GM18502 (cell line): ENCODE measurements around the gene ADARB1.

Experiments
- ATAC-seq: cut with Tn5 transposase; IDR thresholded peaks from one replicate; pipeline ENCODE4 v1.9.1; 2021; ENCODE audit warnings: mild to moderate bottlenecking; ENCODE audit not compliant: unreplicated experiment, poor library complexity

The ADARB1 gene

DNA sequence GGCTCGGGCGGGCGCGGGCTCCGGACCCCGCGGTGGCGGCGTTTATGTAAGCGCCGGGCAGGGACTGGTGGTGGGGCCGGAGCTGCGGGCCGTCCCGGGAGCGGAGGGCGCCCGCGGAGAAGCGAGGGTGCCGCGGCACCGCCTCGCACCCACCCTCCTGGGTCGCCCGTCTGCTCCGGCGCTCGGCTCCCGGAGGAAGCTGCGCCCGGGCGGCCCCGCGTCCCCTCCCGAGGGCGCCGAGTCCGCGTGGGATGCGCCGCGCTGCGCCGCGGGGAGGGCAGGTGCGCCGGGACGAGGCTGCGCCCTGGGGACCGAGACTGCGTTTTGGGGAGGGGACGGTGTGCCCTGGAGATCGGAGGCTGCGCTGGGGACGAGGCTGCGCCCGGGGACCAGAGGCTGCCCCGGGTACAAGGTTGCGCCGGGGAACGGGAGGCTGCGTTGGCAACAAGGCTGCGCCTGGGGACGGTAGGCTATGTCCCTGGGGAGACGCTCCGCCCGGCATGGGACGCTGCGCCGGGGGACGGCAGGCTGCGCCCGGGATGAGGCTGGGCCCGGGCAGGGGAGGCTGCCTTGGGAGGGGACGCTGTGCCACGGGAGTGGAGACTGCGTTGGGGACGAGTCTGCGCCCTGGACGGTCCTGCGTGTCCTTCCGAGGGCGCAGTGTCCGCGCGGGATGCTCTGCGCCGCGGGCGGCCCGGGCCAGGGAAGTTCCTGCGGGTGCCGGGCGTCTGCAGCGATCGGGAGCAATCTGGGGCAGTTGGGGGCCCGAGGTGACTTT, 627 bp downstream of the ADARB1 start:
- peak; percentile 41 for ATAC-seq

DNA sequence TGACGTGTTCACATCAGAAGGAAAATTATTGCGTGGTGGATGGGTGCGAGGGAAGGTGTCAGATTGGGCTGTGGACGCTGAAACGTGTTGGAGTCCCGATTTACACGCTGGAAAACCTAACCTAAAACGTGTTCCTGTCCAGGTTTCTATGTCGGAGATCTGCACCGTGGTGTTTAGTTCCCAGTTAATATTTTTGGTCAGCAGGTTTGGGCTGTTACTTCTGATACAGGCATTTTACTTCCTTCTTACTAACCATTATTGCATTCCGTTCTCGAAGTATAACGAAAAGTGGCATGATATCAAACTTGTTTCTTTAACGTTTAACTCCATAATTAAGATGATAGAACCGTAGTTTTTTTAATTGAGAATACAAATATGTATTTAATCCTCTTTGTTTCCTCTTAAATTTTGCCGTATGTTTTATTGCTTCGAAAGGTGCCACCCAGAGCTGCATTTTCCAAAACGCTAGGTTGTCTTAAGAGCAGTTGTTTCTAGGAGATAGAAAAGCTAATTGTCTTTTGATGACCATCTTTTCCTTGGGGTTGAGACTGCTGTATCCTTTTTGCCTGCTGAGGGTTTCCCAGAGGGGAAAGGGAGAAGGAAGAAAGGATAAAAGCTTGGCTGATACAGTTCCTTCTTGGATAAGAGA, 1.3 kb downstream of the ADARB1 start:
- no peak for ATAC-seq

DNA sequence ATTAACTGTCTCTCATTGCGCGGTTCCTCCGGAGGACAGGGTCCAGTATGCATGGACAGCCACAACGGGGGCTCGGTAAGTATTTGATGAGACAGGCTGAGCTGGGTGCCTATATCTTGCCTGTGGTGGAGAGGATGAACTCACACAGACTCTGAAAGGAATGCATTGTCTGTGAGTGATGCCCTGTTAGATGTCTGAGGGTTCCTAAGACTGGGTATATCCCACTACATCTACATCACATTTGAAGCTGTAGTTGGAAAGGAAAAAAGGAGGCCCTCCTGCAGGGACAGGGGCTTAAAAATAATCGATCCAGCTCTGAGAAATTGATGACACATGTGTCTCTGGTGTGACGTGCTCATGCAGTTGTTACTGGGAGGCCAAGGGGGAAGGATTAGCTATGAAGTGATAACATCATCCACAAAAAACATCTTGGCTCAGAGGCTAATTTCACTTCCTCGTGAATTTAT, 1.9 kb downstream of the ADARB1 start:
- no peak for ATAC-seq

GRCh38 chr21:45078371-45078770, 4.0 kb downstream of the ADARB1 start:
- no peak for ATAC-seq

DNA sequence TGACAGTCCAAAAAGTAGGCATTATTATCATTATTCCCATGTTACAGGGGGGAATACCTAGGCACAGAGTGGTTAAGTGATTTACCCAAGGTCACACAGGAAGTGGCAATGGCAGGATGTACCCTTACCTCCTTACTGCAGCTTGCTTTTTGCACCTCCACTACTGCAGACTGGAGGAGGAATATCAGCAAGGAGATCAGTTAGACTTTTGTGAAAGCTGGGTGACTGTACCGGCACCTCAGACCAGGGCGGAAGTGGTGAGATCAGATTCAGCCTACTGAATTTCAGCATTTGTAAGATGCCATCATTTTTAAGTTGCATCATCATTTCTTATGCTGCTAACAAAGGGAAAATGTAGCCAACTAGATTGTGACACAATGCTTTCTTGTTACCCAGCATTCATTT, 4.5 kb downstream of the ADARB1 start:
- no peak for ATAC-seq

- no peak for ATAC-seq
Measured at GRCh38 chr21:45079351-45079750, 5.0 kb downstream of the ADARB1 start.

GRCh38 chr21:45080232-45080631, 5.9 kb downstream of the ADARB1 start:
- ATAC-seq, result no peak

DNA sequence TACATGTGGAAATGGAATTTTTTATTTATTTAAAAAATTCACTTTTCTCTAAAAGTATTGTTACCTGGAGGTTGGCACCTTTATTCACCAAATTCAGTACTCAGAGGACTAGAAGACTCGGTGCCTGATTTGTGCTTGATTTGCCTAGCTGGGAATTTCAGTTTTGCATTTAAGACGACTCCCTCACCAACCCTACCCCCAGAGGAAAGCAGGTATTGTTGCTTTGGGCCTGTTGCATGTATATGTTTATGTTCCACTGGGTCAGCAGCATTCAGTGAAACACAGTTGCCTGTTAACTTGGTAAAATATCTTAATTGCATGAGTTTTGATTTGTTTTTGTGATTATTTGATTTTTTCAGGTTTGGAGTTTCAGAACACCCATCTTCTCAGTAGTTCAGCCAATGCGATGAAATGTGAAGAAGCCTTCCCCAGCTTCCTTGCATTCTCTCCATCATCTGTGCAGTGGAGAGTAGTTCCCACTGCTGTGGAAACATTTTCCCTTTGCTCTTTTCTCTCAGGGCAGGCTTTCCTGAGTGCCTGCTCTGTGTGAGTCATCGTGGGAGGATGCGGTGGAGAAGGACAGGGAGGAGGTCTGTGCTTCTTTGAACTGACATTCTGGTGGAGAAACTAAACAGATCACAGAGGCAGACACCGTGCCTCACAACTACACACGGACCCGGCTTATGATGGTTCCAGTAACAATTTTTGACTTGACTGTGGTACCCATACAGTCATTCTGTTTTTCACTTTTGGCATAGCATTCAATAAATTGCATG, 6.4 kb downstream of the ADARB1 start:
- ATAC-seq, result no peak

DNA sequence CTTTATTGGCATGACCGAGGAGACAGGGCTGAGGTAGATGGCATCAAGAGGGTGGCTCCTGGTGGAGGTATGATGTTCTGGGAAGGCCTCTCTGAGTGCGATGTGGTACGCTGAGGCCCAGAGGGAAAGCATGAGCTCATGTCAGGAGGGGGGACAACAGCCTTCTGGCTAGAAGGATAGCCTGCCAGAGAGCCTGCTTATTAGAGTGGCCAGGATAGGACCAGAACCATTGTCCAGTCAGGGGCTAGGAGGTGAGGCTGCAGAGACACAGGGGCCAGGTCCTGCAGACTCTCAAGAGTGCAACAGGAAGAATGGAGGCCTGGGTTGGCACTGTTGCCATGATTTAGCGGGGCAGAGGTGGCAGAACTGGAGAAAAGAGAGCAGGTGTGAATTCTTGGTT, 7.3 kb downstream of the ADARB1 start:
- no peak for ATAC-seq

GRCh38 chr21:45082736-45083135, 8.4 kb downstream of the ADARB1 start:
- no peak for ATAC-seq

DNA sequence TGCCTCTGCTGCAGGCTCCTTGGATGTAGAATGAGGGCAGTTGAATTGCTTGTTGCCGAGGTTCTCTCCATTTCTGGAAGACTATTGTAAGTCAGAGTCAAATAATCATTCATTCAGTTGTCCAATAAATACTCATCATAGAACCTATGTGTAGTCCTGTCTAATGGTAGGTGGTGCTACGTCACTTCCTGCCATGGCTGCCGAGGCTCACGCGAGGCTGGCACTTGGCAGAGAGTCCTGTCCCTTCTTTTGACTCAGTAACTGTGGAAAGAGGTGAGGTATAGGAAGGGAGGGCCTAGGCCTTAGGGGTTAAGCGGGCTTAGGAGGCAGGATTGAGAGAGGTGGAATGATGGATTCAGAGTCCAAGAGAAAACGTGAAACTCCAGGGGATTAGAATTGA, 9.7 kb downstream of the ADARB1 start:
- ATAC-seq, result no peak

GRCh38 chr21:45084881-45085536, 10.6 kb downstream of the ADARB1 start:
- no peak for ATAC-seq

- ATAC-seq, result no peak
Measured at GRCh38 chr21:45085700-45086099, 11.3 kb downstream of the ADARB1 start.

DNA sequence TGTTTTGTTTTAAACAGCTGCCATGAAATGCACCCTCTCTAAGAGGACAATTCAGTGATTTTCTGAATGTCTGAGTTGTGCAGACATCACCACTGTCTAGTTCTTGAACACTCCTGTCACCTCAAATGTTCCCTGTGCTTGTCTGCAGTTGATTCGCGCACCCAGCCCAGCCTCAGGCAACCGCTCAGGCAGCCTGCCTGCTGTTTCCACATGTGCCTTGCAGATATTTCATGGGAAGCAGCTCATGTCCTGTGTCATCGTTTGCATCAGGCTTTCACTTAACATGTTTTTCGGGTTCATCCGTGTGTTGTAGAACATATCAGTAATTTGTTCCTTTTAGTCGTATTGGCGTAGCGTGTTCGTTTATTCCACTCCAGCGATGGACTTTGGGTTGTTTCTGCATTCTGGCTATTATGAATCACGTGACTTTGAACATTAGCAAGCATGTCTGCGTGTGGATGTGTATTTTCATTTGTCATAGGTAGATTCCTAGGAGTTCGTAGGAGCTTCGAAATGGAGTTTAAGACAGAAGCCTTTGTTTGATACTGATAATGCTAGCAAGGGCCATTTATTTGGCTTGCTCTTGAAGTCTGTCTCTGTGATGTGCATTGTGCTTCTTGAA, 12.1 kb downstream of the ADARB1 start:
- ATAC-seq, result no peak

- ATAC-seq, result no peak
Measured at GRCh38 chr21:45087022-45087823, 12.8 kb downstream of the ADARB1 start.

DNA sequence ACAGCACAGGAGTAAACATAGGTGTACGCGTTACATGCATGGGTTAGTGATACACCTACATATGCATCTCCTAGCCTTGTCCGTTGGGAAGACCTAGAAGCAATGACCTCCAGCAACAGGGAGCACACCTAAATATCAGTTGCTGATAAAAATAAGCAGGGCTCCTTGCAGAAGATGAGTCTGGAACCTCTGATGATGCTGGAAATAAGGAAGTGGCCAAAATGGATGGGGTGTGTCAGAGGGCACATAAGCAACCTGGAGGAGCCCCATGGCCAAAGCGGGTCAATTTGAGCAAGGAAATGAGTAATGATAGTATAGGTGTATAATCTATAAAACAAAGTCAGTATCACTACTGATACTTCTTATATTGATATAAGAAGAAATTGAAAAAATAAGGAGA, 13.7 kb downstream of the ADARB1 start:
- ATAC-seq, result no peak

DNA sequence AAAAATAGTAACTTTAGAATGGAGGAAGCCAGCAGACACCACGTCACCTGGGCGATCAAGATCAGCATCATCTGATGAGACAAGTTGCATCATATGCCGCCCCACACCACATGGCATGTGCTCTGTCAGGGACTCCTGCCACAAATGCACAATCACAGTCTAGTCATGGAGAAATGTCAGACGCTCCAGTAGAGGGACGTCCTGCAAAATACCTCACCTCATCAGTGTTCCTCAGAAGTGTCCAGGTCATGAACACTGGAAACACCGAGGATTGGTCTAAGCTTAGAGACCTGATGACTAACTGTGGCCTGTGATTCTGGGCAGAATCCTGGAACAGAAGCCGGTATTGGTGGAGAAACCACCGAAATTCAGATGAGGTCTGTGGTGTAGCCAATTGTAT, 14.3 kb downstream of the ADARB1 start:
- no peak for ATAC-seq

DNA sequence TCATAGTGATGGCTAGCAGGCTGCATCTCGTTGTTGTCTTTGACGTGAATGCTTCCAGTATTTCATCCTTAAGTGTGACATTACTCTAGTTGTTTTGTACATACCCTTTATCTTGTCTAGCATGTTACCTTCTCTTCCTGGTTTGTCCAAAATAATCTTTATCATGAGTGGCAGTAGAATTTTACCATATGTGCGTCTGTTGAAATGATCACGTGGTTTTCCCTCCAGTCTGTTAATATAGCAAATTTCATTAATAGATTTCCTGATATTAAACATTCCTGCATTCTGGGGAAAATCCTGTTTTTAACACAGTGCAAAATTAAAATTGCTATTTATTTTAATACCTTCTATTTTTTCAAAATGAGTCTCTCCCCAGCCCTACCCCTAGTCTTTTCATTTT, 15.6 kb downstream of the ADARB1 start:
- ATAC-seq, result no peak

DNA sequence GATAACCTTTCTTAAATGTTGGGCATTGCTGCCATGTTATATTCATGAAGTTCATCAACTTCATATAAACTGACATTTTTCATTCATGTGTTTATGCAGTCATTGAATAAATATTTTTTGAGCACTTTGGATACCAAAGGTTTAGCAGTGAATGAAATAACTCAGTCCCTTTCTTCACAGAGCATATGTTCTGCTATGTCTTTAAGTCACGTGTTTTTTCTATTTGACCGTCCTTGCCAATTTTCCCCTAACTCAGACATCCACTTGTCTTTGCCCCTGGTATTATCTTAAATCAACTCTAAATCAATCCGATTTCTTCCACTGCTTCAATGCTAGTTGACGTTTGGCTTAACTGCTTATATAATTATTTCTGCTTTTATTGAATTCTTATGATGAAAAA, 16.6 kb downstream of the ADARB1 start:
- no peak for ATAC-seq
